ENCODE measurements around the gene MEIS2. TPM values are rescaled to one million over a fixed set of nuclear protein-coding genes. Genes with fewer than 3 reads are reported as not detected.

Gene MEIS2
- total RNA-seq, 4 donors from 2014 or later = 7.5 to 40.4 (median 21.2) TPM

- TF ChIP-seq, protein P1, sequence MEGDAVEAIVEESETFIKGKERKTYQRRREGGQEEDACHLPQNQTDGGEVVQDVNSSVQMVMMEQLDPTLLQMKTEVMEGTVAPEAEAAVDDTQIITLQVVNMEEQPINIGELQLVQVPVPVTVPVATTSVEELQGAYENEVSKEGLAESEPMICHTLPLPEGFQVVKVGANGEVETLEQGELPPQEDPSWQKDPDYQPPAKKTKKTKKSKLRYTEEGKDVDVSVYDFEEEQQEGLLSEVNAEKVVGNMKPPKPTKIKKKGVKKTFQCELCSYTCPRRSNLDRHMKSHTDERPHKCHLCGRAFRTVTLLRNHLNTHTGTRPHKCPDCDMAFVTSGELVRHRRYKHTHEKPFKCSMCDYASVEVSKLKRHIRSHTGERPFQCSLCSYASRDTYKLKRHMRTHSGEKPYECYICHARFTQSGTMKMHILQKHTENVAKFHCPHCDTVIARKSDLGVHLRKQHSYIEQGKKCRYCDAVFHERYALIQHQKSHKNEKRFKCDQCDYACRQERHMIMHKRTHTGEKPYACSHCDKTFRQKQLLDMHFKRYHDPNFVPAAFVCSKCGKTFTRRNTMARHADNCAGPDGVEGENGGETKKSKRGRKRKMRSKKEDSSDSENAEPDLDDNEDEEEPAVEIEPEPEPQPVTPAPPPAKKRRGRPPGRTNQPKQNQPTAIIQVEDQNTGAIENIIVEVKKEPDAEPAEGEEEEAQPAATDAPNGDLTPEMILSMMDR (IDR thresholded peaks at IDR 0.05) = no peak
- Histone ChIP-seq H3K4me3 (no peak overlapping the region), H3K9me3 (no peaks in the 10 kb centered on the region), H3K4me1 (no peaks in the 10 kb centered on the region), H3K27me3 (no peaks in the 10 kb centered on the region), H3K27ac (no peak overlapping the region), H3K36me3 (no peaks in the 10 kb centered on the region)
- DNase-seq = no peak
Observed at GRCh38 chr15:37125143-37125542, 24.8 kb upstream of the MEIS2 start.

- DNase-seq = no peak
- H3K4me3 ChIP-seq = no peak overlapping the region
- no peaks in the 10 kb centered on the region for H3K36me3 ChIP-seq
- no peaks in the 10 kb centered on the region for H3K4me1 ChIP-seq
- no peaks in the 10 kb centered on the region for H3K9me3 ChIP-seq
- TF ChIP-seq POLR2A (IDR thresholded peaks at IDR 0.05) = no peak
- TF ChIP-seq, protein P1 (IDR thresholded peaks at IDR 0.05) = no peak
- H3K27ac ChIP-seq = no peak overlapping the region
- no peaks in the 10 kb centered on the region for H3K27me3 ChIP-seq
Observed at GRCh38 chr15:37124331-37124730, 24.0 kb upstream of the MEIS2 start.

- TF ChIP-seq, protein P1 (IDR thresholded peaks at IDR 0.05) = no peak
- no peak for TF ChIP-seq POLR2A (IDR thresholded peaks at IDR 0.05)
- DNase-seq = no peak
- H3K27ac ChIP-seq = no peak overlapping the region
- no peak overlapping the region for H3K4me3 ChIP-seq
- H3K9me3 ChIP-seq = no peaks in the 10 kb centered on the region
- no peaks in the 10 kb centered on the region for H3K27me3 ChIP-seq
- H3K36me3 ChIP-seq = no peaks in the 10 kb centered on the region
- no peaks in the 10 kb centered on the region for H3K4me1 ChIP-seq
Observed at GRCh38 chr15:37122703-37123102, 22.4 kb upstream of the MEIS2 start.

GRCh38 chr15:37121492-37121891 lies 21.1 kb upstream of the MEIS2 start:
- Histone ChIP-seq H3K9me3 (no peaks in the 10 kb centered on the region), H3K36me3 (no peaks in the 10 kb centered on the region), H3K4me3 (no peak overlapping the region), H3K27me3 (no peaks in the 10 kb centered on the region), H3K27ac (no peak overlapping the region), H3K4me1 (no peaks in the 10 kb centered on the region)
- no peak for DNase-seq
- TF ChIP-seq, protein P1 (IDR thresholded peaks at IDR 0.05) = no peak
- TF ChIP-seq POLR2A (IDR thresholded peaks at IDR 0.05) = no peak

- Histone ChIP-seq H3K4me1 (no peaks in the 10 kb centered on the region), H3K36me3 (no peaks in the 10 kb centered on the region), H3K4me3 (no peak overlapping the region), H3K9me3 (no peaks in the 10 kb centered on the region), H3K27me3 (no peaks in the 10 kb centered on the region), H3K27ac (no peak overlapping the region)
- DNase-seq = no peak
- no peak for TF ChIP-seq POLR2A (IDR thresholded peaks at IDR 0.05)
- TF ChIP-seq, protein P1 (IDR thresholded peaks at IDR 0.05) = no peak
Observed at GRCh38 chr15:37117030-37117429, 16.7 kb upstream of the MEIS2 start.

- H3K9me3 ChIP-seq = no peaks in the 10 kb centered on the region
- TF ChIP-seq POLR2A (IDR thresholded peaks at IDR 0.05) = no peak
- TF ChIP-seq, protein P1 (IDR thresholded peaks at IDR 0.05) = no peak
- no peak overlapping the region for H3K27ac ChIP-seq
- H3K27me3 ChIP-seq = peaks cover 0 to 2% of the 10 kb centered on the region in 2 donors
- no peaks in the 10 kb centered on the region for H3K4me1 ChIP-seq
- H3K4me3 ChIP-seq = no peak overlapping the region
- DNase-seq = no peak
- no peaks in the 10 kb centered on the region for H3K36me3 ChIP-seq
Observed at GRCh38 chr15:37115538-37115937, 15.2 kb upstream of the MEIS2 start.

Data from Peyer's patch (tissue), 4 donors.